CD4-positive, alpha-beta T cell (primary cell): ENCODE results near the gene LAMA3. TPM values are rescaled to one million over a fixed set of nuclear protein-coding genes. Genes with fewer than 3 reads are reported as not detected.

Experiments
- ATAC-seq: fragments of 200-7000 bp; cut with Tn5 transposase; one replicate; pipeline ENCODE4 v1.10.0; 2022; ENCODE audit warnings: mild to moderate bottlenecking; ENCODE audit not compliant: poor library complexity
- CTCF ChIA-PET: fragments of 350-600 bp; sonication (Branson Sonifier 250); formaldehyde crosslinking; loops from one replicate; lab custom pipeline; 2021; ENCODE audit warnings: antibody characterized with exemption, inconsistent platforms; lab: Charles Lee
- POLR2A ChIA-PET: fragments of 350-600 bp; sonication (Branson Sonifier 250); formaldehyde crosslinking; loops from one replicate; lab custom pipeline; 2021; ENCODE audit warnings: antibody characterized with exemption, inconsistent platforms; lab: Charles Lee
- DNase-seq, 14 experiments: peaks; one replicate each; pipeline ENCODE4 v3.0.0-alpha.2; 2013 to 2020; ENCODE audit warnings: mixed read lengths in 2 of 14
- H3K27ac ChIP-seq, 2 donors: one replicate each; pipeline versions ENCODE4 v1.5.1 to v1.7.0; 2013; ENCODE audit warnings: low read length in 2 of 2, low read depth in 1 of 2, mild to moderate bottlenecking in 1 of 2
- H3K27me3 ChIP-seq, 2 experiments: 1 replicate in 1 of 2; 2 replicates in 1 of 2; pipeline versions ENCODE4 v1.6.1 to v1.7.0; 2013; ENCODE audit warnings: low read length in 2 of 2, control low read depth in 1 of 2, mild to moderate bottlenecking in 1 of 2, moderate library complexity in 1 of 2; ENCODE audit not compliant: insufficient read depth in 2 of 2, control insufficient read depth in 1 of 2
- H3K36me3 ChIP-seq: one replicate; pipeline ENCODE4 v1.6.1; 2013; ENCODE audit warnings: low read length, control low read depth; ENCODE audit not compliant: insufficient read depth
- H3K4me1 ChIP-seq: one replicate; pipeline ENCODE4 v1.6.1; 2013; ENCODE audit warnings: low read length, control low read depth; ENCODE audit not compliant: insufficient read depth
- H3K4me3 ChIP-seq: one replicate; pipeline ENCODE4 v1.5.1; 2013; ENCODE audit warnings: mild to moderate bottlenecking, low read length, moderate library complexity
- H3K9me3 ChIP-seq, 2 experiments: 1 replicate in 1 of 2; 2 replicates in 1 of 2; pipeline versions ENCODE4 v1.6.1 to v1.7.0; 2013; ENCODE audit warnings: low read length in 2 of 2, mild to moderate bottlenecking in 2 of 2, control low read depth in 1 of 2, moderate library complexity in 1 of 2; ENCODE audit not compliant: control insufficient read depth in 1 of 2, insufficient read depth in 1 of 2
- H3K27ac Mint-ChIP-seq: one replicate; pipeline ENCODE4 v1.8.0; 2020; ENCODE audit warnings: mixed read lengths
- H3K27me3 Mint-ChIP-seq: one replicate; pipeline ENCODE4 v1.8.0; 2021; ENCODE audit warnings: mixed read lengths
- H3K36me3 Mint-ChIP-seq: one replicate; pipeline ENCODE4 v1.8.0; 2021; ENCODE audit warnings: low read depth, mixed read lengths
- H3K4me1 Mint-ChIP-seq: one replicate; pipeline ENCODE4 v1.8.0; 2021; ENCODE audit warnings: low read depth, mixed read lengths
- H3K4me3 Mint-ChIP-seq: one replicate; pipeline ENCODE4 v1.8.0; 2020; ENCODE audit warnings: mild to moderate bottlenecking, mixed read lengths
- H3K9me3 Mint-ChIP-seq: one replicate; pipeline ENCODE4 v1.8.0; 2020; ENCODE audit warnings: mixed read lengths
- intact Hi-C, 2 experiments: fragments of 100-400 bp; cut with DNase I in 1 of 2; cut with micrococcal nuclease in 1 of 2; formaldehyde crosslinking; loops; one replicate each; pipeline versions ENCODE4 v1.15.1 to v1.9.0; 2023 to 2025; cut with DNase I, micrococcal nuclease
- total RNA-seq, 174 experiments: library from RNA in 2 of 174; stranded (reverse) in 2 of 174; gene quantifications; one replicate each; pipeline ENCODE4 v1.2.3 and lab custom pipeline; 2021 to 2026
- TF ChIP-seq, protein P1 (sequence below): fragments of 200-600 bp; IDR thresholded peaks from one replicate; pipeline ENCODE4 v1.8.0; 2022; ENCODE audit warnings: antibody characterized with exemption, mild to moderate bottlenecking

LAMA3 gene
- total RNA-seq, 2 experiments from 2014 or later = 0.19 TPM; not detected in 1

DNA sequence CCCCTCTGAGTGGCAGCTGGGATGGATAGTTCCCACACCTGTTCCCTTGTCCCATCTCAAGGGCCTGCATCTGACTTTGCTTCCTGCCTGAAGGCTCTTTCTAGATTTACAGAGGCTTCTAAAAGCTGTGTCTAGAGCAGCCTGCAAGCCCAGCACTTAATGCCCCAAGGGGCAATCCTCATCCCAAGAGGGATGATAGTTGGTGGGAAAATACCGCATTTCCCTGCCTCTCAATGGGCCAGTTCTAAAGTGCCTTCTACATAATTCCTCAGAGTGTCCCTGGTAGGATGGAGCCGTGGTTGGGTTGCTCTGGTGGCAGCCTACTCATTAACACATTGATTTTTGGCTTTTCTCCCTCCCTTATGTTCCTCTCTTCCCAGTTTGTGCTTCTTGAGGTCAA, 29.5 kb downstream of the LAMA3 start:
- no peaks in the 10 kb centered on the region for H3K36me3 ChIP-seq
- POLR2A ChIA-PET = no interaction called here
- H3K4me1 Mint-ChIP-seq = peaks cover 5% of the 10 kb centered on the region
- no peaks in the 10 kb centered on the region for H3K9me3 Mint-ChIP-seq
- H3K27ac ChIP-seq = no peak overlapping the region
- H3K4me1 ChIP-seq = no peaks in the 10 kb centered on the region
- H3K27ac Mint-ChIP-seq = no peak overlapping the region
- no peaks in the 10 kb centered on the region for H3K27me3 ChIP-seq
- H3K4me3 ChIP-seq = no peak overlapping the region
- TF ChIP-seq, protein P1, sequence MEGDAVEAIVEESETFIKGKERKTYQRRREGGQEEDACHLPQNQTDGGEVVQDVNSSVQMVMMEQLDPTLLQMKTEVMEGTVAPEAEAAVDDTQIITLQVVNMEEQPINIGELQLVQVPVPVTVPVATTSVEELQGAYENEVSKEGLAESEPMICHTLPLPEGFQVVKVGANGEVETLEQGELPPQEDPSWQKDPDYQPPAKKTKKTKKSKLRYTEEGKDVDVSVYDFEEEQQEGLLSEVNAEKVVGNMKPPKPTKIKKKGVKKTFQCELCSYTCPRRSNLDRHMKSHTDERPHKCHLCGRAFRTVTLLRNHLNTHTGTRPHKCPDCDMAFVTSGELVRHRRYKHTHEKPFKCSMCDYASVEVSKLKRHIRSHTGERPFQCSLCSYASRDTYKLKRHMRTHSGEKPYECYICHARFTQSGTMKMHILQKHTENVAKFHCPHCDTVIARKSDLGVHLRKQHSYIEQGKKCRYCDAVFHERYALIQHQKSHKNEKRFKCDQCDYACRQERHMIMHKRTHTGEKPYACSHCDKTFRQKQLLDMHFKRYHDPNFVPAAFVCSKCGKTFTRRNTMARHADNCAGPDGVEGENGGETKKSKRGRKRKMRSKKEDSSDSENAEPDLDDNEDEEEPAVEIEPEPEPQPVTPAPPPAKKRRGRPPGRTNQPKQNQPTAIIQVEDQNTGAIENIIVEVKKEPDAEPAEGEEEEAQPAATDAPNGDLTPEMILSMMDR = no peak
- no peak overlapping the region for H3K4me3 Mint-ChIP-seq
- H3K9me3 ChIP-seq = no peaks in the 10 kb centered on the region
- intact Hi-C loops = no loop called here
- CTCF ChIA-PET = no interaction called here
- H3K36me3 Mint-ChIP-seq = no peaks in the 10 kb centered on the region
- H3K27me3 Mint-ChIP-seq = no peaks in the 10 kb centered on the region
- DNase-seq (no peak), ATAC-seq (no peak)

DNA sequence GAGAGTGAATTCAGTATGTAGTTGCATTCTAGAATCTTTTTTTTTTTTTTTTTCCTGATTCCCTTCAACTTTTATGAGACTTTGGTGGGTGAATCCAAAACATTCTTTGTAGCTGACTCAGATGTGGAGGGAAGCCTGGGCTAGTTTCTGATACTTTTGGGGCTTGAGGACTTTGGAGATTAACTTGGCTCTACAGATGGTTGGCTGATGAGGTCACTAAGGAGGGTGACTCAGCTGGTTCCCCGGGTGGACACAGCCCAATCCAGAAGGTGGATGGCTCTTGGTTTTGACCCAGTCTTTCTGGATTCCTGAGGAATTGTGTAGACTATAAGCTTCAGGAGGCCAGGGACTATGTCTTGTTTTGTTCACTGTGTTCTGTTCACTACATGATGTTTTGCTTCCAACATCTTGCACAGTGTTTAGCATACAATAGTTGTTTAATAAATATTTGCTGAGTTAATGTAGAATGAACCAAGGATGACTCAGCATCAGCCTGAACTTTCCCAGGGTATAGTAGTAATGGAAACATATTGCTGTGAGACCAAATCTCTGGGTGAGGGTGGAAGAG, 30.5 kb downstream of the LAMA3 start:
- DNase-seq = no peak
- intact Hi-C loops = no loop called here
- Histone ChIP-seq H3K27me3 (no peaks in the 10 kb centered on the region), H3K36me3 (no peaks in the 10 kb centered on the region), H3K4me3 (no peak overlapping the region), H3K27ac (no peak overlapping the region), H3K4me1 (no peaks in the 10 kb centered on the region), H3K9me3 (no peaks in the 10 kb centered on the region)
- peaks cover 2% of the 10 kb centered on the region for H3K27me3 Mint-ChIP-seq
- H3K9me3 Mint-ChIP-seq = no peaks in the 10 kb centered on the region
- H3K36me3 Mint-ChIP-seq = no peaks in the 10 kb centered on the region
- no peak overlapping the region for H3K4me3 Mint-ChIP-seq
- no peak for ATAC-seq
- ChIA-PET POLR2A (interaction anchor here (0.5 to 0.6 kb wide), 2 partner anchors 20 to 419 kb away, joined by 3 read pairs; partner anchors contain the start of gene CABYR), CTCF (no interaction called here)
- H3K4me1 Mint-ChIP-seq = peaks cover 2% of the 10 kb centered on the region
- TF ChIP-seq, protein P1 = no peak
- no peak overlapping the region for H3K27ac Mint-ChIP-seq

DNA sequence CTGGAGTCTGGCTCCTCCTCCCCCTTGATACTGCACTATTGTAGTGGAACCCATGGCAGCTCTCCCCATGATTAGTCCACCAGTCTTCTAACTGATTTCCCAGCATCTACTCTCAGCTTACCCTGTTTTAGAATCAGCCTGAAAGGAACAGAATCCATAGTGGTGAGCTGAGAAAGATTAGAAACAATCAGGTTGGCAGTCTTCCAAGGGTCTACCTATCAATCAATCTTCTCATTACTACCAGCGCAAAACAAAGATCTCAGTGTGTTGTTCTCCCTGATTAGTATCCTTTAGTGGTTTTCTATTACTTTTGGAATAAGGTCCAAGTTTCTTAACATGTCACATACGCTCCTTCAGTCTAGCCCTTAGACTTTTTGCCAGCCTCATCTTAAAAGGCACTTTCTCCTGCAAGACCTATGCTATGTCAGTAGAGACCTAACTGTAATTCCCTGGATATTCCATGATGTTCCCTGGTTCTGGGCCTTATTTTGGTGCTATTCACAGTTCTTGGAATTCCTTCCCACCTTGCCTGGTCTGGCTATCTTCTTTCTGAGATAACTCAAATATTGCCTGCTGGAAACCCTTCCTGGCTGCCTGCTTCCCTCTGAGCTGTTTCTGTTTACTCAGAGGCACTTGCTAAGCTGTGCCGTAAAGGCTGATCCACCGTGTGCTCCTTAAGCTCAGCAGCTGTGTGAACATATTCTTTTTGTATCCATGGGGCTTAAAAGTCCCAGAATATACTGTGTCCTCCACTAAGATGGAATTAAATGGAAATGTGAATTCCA, 32.6 kb downstream of the LAMA3 start:
- ChIA-PET CTCF (no interaction called here), POLR2A (no interaction called here)
- no peaks in the 10 kb centered on the region for H3K9me3 ChIP-seq
- no peaks in the 10 kb centered on the region for H3K27me3 ChIP-seq
- TF ChIP-seq, protein P1 = no peak
- no peak overlapping the region for H3K4me3 ChIP-seq
- no peaks in the 10 kb centered on the region for H3K9me3 Mint-ChIP-seq
- H3K36me3 Mint-ChIP-seq = no peaks in the 10 kb centered on the region
- ATAC-seq = no peak
- DNase-seq = no peak
- intact Hi-C loops = no loop called here
- H3K4me1 Mint-ChIP-seq = no peaks in the 10 kb centered on the region
- H3K36me3 ChIP-seq = no peaks in the 10 kb centered on the region
- H3K27ac ChIP-seq = no peak overlapping the region
- no peak overlapping the region for H3K27ac Mint-ChIP-seq
- peaks cover 4% of the 10 kb centered on the region for H3K27me3 Mint-ChIP-seq
- no peak overlapping the region for H3K4me3 Mint-ChIP-seq
- H3K4me1 ChIP-seq = no peaks in the 10 kb centered on the region
